ENCODE data around the gene SPAG17.

The SPAG17 gene

GRCh38 chr1:118217141-118217838 is 32.3 kb upstream of the SPAG17 start:
- TF ChIP-seq, protein P1, sequence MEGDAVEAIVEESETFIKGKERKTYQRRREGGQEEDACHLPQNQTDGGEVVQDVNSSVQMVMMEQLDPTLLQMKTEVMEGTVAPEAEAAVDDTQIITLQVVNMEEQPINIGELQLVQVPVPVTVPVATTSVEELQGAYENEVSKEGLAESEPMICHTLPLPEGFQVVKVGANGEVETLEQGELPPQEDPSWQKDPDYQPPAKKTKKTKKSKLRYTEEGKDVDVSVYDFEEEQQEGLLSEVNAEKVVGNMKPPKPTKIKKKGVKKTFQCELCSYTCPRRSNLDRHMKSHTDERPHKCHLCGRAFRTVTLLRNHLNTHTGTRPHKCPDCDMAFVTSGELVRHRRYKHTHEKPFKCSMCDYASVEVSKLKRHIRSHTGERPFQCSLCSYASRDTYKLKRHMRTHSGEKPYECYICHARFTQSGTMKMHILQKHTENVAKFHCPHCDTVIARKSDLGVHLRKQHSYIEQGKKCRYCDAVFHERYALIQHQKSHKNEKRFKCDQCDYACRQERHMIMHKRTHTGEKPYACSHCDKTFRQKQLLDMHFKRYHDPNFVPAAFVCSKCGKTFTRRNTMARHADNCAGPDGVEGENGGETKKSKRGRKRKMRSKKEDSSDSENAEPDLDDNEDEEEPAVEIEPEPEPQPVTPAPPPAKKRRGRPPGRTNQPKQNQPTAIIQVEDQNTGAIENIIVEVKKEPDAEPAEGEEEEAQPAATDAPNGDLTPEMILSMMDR (IDR thresholded peaks at IDR 0.05; ENCODE audit: poor library complexity, severe bottlenecking): no peak
- ATAC-seq (ENCODE audit: low read depth): no peak

GRCh38 chr1:118214866-118215265 is 29.8 kb upstream of the SPAG17 start:
- Histone ChIP-seq H3K27me3 (ENCODE audit: insufficient read depth, poor library complexity, severe bottlenecking) (no peaks in the 10 kb centered on the region), H3K9me3 (ENCODE audit: severe bottlenecking) (no peaks in the 10 kb centered on the region), H3K27ac (ENCODE audit: poor library complexity, severe bottlenecking) (no peak overlapping the region), H3K4me1 (ENCODE audit: insufficient read depth, poor library complexity, severe bottlenecking) (peaks cover 7% of the 10 kb centered on the region), H3K4me3 (ENCODE audit: severe bottlenecking) (no peak overlapping the region), H3K36me3 (ENCODE audit: low read depth) (no peaks in the 10 kb centered on the region)
- TF ChIP-seq, protein P1 (IDR thresholded peaks at IDR 0.05; ENCODE audit: poor library complexity, severe bottlenecking): no peak
- DNase-seq (ENCODE audit: low spot score): no peak
- no peak for ATAC-seq (ENCODE audit: low read depth)

More at GRCh38 chr1:118217141-118217838, 32.3 kb upstream of the SPAG17 start:
- Histone ChIP-seq H3K9me3 (ENCODE audit: severe bottlenecking) (no peaks in the 10 kb centered on the region), H3K27me3 (ENCODE audit: insufficient read depth, poor library complexity, severe bottlenecking) (no peaks in the 10 kb centered on the region), H3K4me3 (ENCODE audit: severe bottlenecking) (no peak overlapping the region), H3K4me1 (ENCODE audit: insufficient read depth, poor library complexity, severe bottlenecking) (no peaks in the 10 kb centered on the region), H3K27ac (ENCODE audit: poor library complexity, severe bottlenecking) (no peak overlapping the region), H3K36me3 (ENCODE audit: low read depth) (no peaks in the 10 kb centered on the region)
- DNase-seq (ENCODE audit: low spot score): no peak

DNA sequence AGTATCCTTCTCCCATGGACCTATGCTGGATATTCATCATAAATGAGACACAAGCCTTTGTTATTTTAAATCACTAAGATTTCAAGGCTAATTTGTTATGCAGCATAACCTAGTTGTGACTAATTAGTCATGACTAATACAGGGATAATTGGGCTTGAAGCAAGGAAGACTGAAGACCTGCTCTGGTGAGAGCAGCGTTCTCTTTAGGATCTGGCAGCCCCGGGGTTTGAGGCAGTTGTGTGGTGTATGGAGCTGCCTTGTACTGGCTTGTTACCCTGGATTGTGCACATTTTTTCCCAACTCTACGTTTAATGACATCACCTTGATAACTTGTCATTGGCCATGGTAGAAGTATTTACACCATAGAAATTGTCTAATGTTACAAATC is 25.7 kb upstream of the SPAG17 start:
- TF ChIP-seq, protein P1 (IDR thresholded peaks at IDR 0.05; ENCODE audit: poor library complexity, severe bottlenecking): no peak
- H3K9me3 ChIP-seq (ENCODE audit: severe bottlenecking): no peaks in the 10 kb centered on the region
- no peak for ATAC-seq (ENCODE audit: low read depth)

GRCh38 chr1:118210051-118210722 is 25.2 kb upstream of the SPAG17 start:
- Histone ChIP-seq H3K27ac (ENCODE audit: poor library complexity, severe bottlenecking) (peak overlapping the region; percentile 56), H3K9me3 (ENCODE audit: severe bottlenecking) (no peaks in the 10 kb centered on the region), H3K4me1 (ENCODE audit: insufficient read depth, poor library complexity, severe bottlenecking) (peaks cover 13% of the 10 kb centered on the region), H3K4me3 (ENCODE audit: severe bottlenecking) (no peak overlapping the region), H3K27me3 (ENCODE audit: insufficient read depth, poor library complexity, severe bottlenecking) (no peaks in the 10 kb centered on the region), H3K36me3 (ENCODE audit: low read depth) (no peaks in the 10 kb centered on the region)
- no peak for DNase-seq (ENCODE audit: low spot score)
- TF ChIP-seq, protein P1 (IDR thresholded peaks at IDR 0.05; ENCODE audit: poor library complexity, severe bottlenecking): no peak
- no peak for ATAC-seq (ENCODE audit: low read depth)

More for the DNA sequence above, 25.7 kb upstream of the SPAG17 start:
- Histone ChIP-seq H3K4me3 (ENCODE audit: severe bottlenecking) (no peak overlapping the region), H3K4me1 (ENCODE audit: insufficient read depth, poor library complexity, severe bottlenecking) (peaks cover 13% of the 10 kb centered on the region), H3K27ac (ENCODE audit: poor library complexity, severe bottlenecking) (peak overlapping the region; percentile 56), H3K36me3 (ENCODE audit: low read depth) (no peaks in the 10 kb centered on the region), H3K27me3 (ENCODE audit: insufficient read depth, poor library complexity, severe bottlenecking) (no peaks in the 10 kb centered on the region)
- DNase-seq (ENCODE audit: low spot score): no peak

GRCh38 chr1:118209648-118210047 is 24.6 kb upstream of the SPAG17 start:
- peak; percentile 89 for DNase-seq (ENCODE audit: low spot score)
- Histone ChIP-seq H3K4me1 (ENCODE audit: insufficient read depth, poor library complexity, severe bottlenecking) (peaks cover 13% of the 10 kb centered on the region), H3K27ac (ENCODE audit: poor library complexity, severe bottlenecking) (peak overlapping the region; percentile 56), H3K27me3 (ENCODE audit: insufficient read depth, poor library complexity, severe bottlenecking) (no peaks in the 10 kb centered on the region), H3K9me3 (ENCODE audit: severe bottlenecking) (no peaks in the 10 kb centered on the region), H3K4me3 (ENCODE audit: severe bottlenecking) (no peak overlapping the region), H3K36me3 (ENCODE audit: low read depth) (no peaks in the 10 kb centered on the region)
- peak; percentile 99 for ATAC-seq (ENCODE audit: low read depth)
- TF ChIP-seq, protein P1 (IDR thresholded peaks at IDR 0.05; ENCODE audit: poor library complexity, severe bottlenecking): no peak
